IMR-90 (cell line): ENCODE results near the gene BRK1. TPM values are rescaled to one million over a fixed set of nuclear protein-coding genes. Genes with fewer than 3 reads are reported as not detected.

Source experiments
- ATAC-seq: fragments of 200-7000 bp; cut with Tn5 transposase; 2 replicates; pipeline ENCODE4 v1.9.1; 2020; ENCODE audit warnings: low read depth, mild to moderate bottlenecking, moderate library complexity
- BruUV-seq: library from RNA; stranded (reverse); fragments of 400-500 nt; replicated peaks from 2 replicates; lab custom pipeline; 2021; lab: Mats Ljungman, UMichigan
- CTCF ChIA-PET: fragments of 300-600 bp; formaldehyde crosslinking; extraction: SDS; loops from one replicate; lab custom pipeline; 2021; ENCODE audit warnings: antibody characterized with exemption; lab: Yijun Ruan, JAX
- POLR2A ChIA-PET: fragments of 300-600 bp; sonication (Branson Sonifier 250); formaldehyde crosslinking; loops from one replicate; lab custom pipeline; 2022; ENCODE audit warnings: antibody characterized with exemption; ENCODE audit not compliant: unreplicated experiment; lab: Charles Lee
- DNase-seq: peaks from one replicate; pipeline ENCODE4 v3.0.0; 2013
- H2AFZ ChIP-seq: replicated peaks from 2 replicates; pipeline ENCODE3; 2013; ENCODE audit warnings: low read length, mild to moderate bottlenecking; ENCODE audit not compliant: poor library complexity
- H2AK5ac ChIP-seq: 2 replicates; pipeline ENCODE4 v1.6.1; 2013; ENCODE audit warnings: low read depth, low read length, inconsistent platforms
- H2AK9ac ChIP-seq: replicated peaks from 2 replicates; pipeline ENCODE3; 2013; ENCODE audit warnings: mild to moderate bottlenecking, low read depth, low read length, moderate library complexity; ENCODE audit not compliant: poor library complexity
- H2BK120ac ChIP-seq: 2 replicates; pipeline ENCODE4 v1.6.1; 2013; ENCODE audit warnings: low read depth, low read length, inconsistent platforms
- H2BK15ac ChIP-seq: 3 replicates; pipeline ENCODE4 v1.6.1; 2013; ENCODE audit warnings: low read depth, low read length, inconsistent platforms
- H2BK20ac ChIP-seq: 2 replicates; pipeline ENCODE4 v1.6.1; 2013; ENCODE audit warnings: low read depth, mild to moderate bottlenecking, inconsistent platforms, low read length, moderate library complexity
- H2BK5ac ChIP-seq: 2 replicates; pipeline ENCODE4 v1.6.1; 2013; ENCODE audit warnings: mild to moderate bottlenecking, low read depth, low read length, inconsistent platforms; ENCODE audit not compliant: poor library complexity, severe bottlenecking
- H3K14ac ChIP-seq: replicated peaks from 2 replicates; pipeline ENCODE4 v1.6.1; 2013; ENCODE audit warnings: low read depth, low read length, inconsistent platforms
- H3K18ac ChIP-seq: 2 replicates; pipeline ENCODE4 v1.6.1; 2013; ENCODE audit warnings: low read depth, low read length, control low read depth
- H3K23ac ChIP-seq: 2 replicates; pipeline ENCODE4 v1.6.1; 2013; ENCODE audit warnings: low read depth, low read length, inconsistent platforms
- H3K27ac ChIP-seq: 2 replicates; pipeline ENCODE4 v1.5.1; 2013; ENCODE audit warnings: mild to moderate bottlenecking, control low read depth, low read length; ENCODE audit not compliant: insufficient read depth
- H3K27me3 ChIP-seq: 2 replicates; pipeline ENCODE4 v1.6.1; 2013; ENCODE audit warnings: low read length; ENCODE audit not compliant: control insufficient read depth, insufficient read depth
- H3K36me3 ChIP-seq: 2 replicates; pipeline ENCODE4 v1.6.1; 2013; ENCODE audit warnings: low read length, mixed read lengths; ENCODE audit not compliant: control insufficient read depth, insufficient read depth
- H3K4ac ChIP-seq: 2 replicates; pipeline ENCODE4 v1.6.1; 2013; ENCODE audit warnings: low read depth, low read length, inconsistent platforms
- H3K4me1 ChIP-seq: 2 replicates; pipeline ENCODE4 v1.6.1; 2013; ENCODE audit warnings: low read length, mixed read lengths; ENCODE audit not compliant: control insufficient read depth, insufficient read depth
- H3K4me2 ChIP-seq: 2 replicates; pipeline ENCODE4 v1.6.1; 2013; ENCODE audit warnings: low read depth, mild to moderate bottlenecking, control low read depth, low read length, moderate library complexity
- H3K4me3 ChIP-seq: 2 replicates; pipeline ENCODE4 v1.5.1; 2013; ENCODE audit warnings: low read depth, mild to moderate bottlenecking, control low read depth, low read length, moderate library complexity; ENCODE audit not compliant: insufficient read depth
- H3K56ac ChIP-seq: 2 replicates; pipeline ENCODE4 v1.6.1; 2013; ENCODE audit warnings: low read length, inconsistent platforms; ENCODE audit not compliant: insufficient read depth; ENCODE audit errors: extremely low read depth
- H3K79me1 ChIP-seq, 2 experiments: 2 replicates each; pipeline ENCODE4 v1.6.1; 2013; ENCODE audit warnings: low read length in 2 of 2, inconsistent platforms in 1 of 2, low read depth in 1 of 2
- H3K9ac ChIP-seq: 2 replicates; pipeline ENCODE4 v1.6.1; 2013; ENCODE audit warnings: low read depth, low read length, control low read depth
- H3K9me1 ChIP-seq: 2 replicates; pipeline ENCODE4 v1.6.1; 2013; ENCODE audit warnings: low read length, inconsistent platforms; ENCODE audit not compliant: insufficient read depth
- H3K9me3 ChIP-seq: 2 replicates; pipeline ENCODE4 v1.6.1; 2013; ENCODE audit warnings: low read length; ENCODE audit not compliant: control insufficient read depth, insufficient read depth
- H4K20me1 ChIP-seq: 2 replicates; pipeline ENCODE4 v1.6.1; 2013; ENCODE audit warnings: low read length, inconsistent platforms; ENCODE audit not compliant: insufficient read depth
- H4K5ac ChIP-seq: 2 replicates; pipeline ENCODE4 v1.6.1; 2013; ENCODE audit warnings: mild to moderate bottlenecking, low read depth, low read length, control low read depth
- H4K8ac ChIP-seq, 2 experiments: 2 replicates each; pipeline ENCODE4 v1.6.1; 2013; ENCODE audit warnings: low read depth in 2 of 2, low read length in 2 of 2, control low read depth in 1 of 2, inconsistent platforms in 1 of 2
- H4K91ac ChIP-seq: 2 replicates; pipeline ENCODE4 v1.6.1; 2013; ENCODE audit warnings: low read depth, low read length, inconsistent platforms; ENCODE audit not compliant: insufficient read depth
- BHLHE40 ChIP-seq: fragments of 150-350 bp; IDR thresholded peaks from 2 replicates; pipeline ENCODE4 v1.6.1; 2016; ENCODE audit warnings: mild to moderate bottlenecking, low read depth, low read length
- CEBPB ChIP-seq: IDR thresholded peaks from 2 replicates; pipeline ENCODE4 v1.6.1; 2012; ENCODE audit warnings: low read depth, low read length, improper control_type of control experiment
- CHD1 ChIP-seq: IDR thresholded peaks from 2 replicates; pipeline ENCODE4 v1.6.1; 2012; ENCODE audit warnings: low read depth, low read length, improper control_type of control experiment
- CTCF ChIP-seq: conservative IDR thresholded peaks from 2 replicates; pipeline ENCODE4 v1.5.1; 2012; ENCODE audit warnings: mild to moderate bottlenecking, low read depth, low read length, improper control_type of control experiment
- ELK1 ChIP-seq: fragments of 150-350 bp; IDR thresholded peaks from 2 replicates; pipeline ENCODE4 v1.6.1; 2016; ENCODE audit warnings: low read depth, mild to moderate bottlenecking, low read length, moderate library complexity, borderline replicate concordance
- FOS ChIP-seq: fragments of 150-350 bp; IDR thresholded peaks from 2 replicates; pipeline ENCODE4 v1.6.1; 2016; ENCODE audit warnings: low read depth, low read length
- MAFK ChIP-seq: IDR thresholded peaks from 2 replicates; pipeline ENCODE4 v1.6.1; 2012; ENCODE audit warnings: low read depth, low read length, improper control_type of control experiment
- MAZ ChIP-seq: IDR thresholded peaks from 2 replicates; pipeline ENCODE4 v1.6.1; 2012; ENCODE audit warnings: low read depth, mild to moderate bottlenecking, low read length, improper control_type of control experiment, moderate library complexity, borderline replicate concordance
- MXI1 ChIP-seq: IDR thresholded peaks from 2 replicates; pipeline ENCODE4 v1.6.1; 2012; ENCODE audit warnings: low read depth, mild to moderate bottlenecking, low read length, moderate library complexity, borderline replicate concordance
- NFE2L2 ChIP-seq: fragments of 150-350 bp; IDR thresholded peaks from 2 replicates; pipeline ENCODE4 v1.6.1; 2016; ENCODE audit warnings: low read depth, mild to moderate bottlenecking, low read length
- POLR2A ChIP-seq: IDR thresholded peaks from 2 replicates; pipeline ENCODE4 v1.6.1; 2012; ENCODE audit warnings: mild to moderate bottlenecking, low read depth, low read length
- RAD21 ChIP-seq: IDR thresholded peaks from 2 replicates; pipeline ENCODE4 v1.6.1; 2012; ENCODE audit warnings: low read length, improper control_type of control experiment
- RFX5 ChIP-seq: IDR thresholded peaks from 2 replicates; pipeline ENCODE4 v1.8.0; 2012; ENCODE audit warnings: low read depth, mild to moderate bottlenecking, low read length, moderate library complexity
- SMC3 ChIP-seq: fragments of 150-350 bp; IDR thresholded peaks from 2 replicates; pipeline ENCODE4 v1.6.1; 2016; ENCODE audit warnings: low read depth, mild to moderate bottlenecking, antibody characterized with exemption, low read length, moderate library complexity
- USF2 ChIP-seq: fragments of 150-350 bp; IDR thresholded peaks from 2 replicates; pipeline ENCODE4 v1.6.1; 2017; ENCODE audit warnings: mild to moderate bottlenecking, antibody characterized with exemption, low read length, low read depth
- WGBS, 2 experiments: methylation state at CpG; one replicate each; pipeline versions ENCODE4 v1.1.5 to v1.1.7; 2013; ENCODE audit warnings: missing lambda C conversion rate in 2 of 2; ENCODE audit not compliant: insufficient read length in 1 of 2; ENCODE audit errors: extremely low coverage in 2 of 2; 5-methylcytosine and 5-hydroxymethylcytosine counted together
- dilution Hi-C: fragments of 300-500 bp; cut with HindIII; formaldehyde crosslinking; loops from one replicate; pipeline ENCODE4 v1.14.3; 2018; ENCODE audit warnings: low sequenced_read_pairs; ENCODE audit not compliant: unreplicated experiment
- in situ Hi-C: fragments of 300-500 bp; cut with MboI; formaldehyde crosslinking; loops from 3 replicates; pipeline ENCODE4 v1.14.3; 2019; ENCODE audit warnings: low sequenced_read_pairs, inconsistent platforms, mixed read lengths
- intact Hi-C: fragments of 100-400 bp; cut with micrococcal nuclease; formaldehyde crosslinking; loops from 2 replicates; pipeline ENCODE4 v1.10.0; 2022
- polyA plus RNA-seq, 3 experiments: library from polyadenylated mRNA; depleted of rRNA; stranded (reverse); fragments of >200 nt; gene quantifications; 2 replicates each; pipeline ENCODE4 v1.2.3, GENCODE V29; 2012; ENCODE audit warnings: low replicate concordance in 1 of 3
- total RNA-seq: library from RNA; depleted of rRNA; stranded (reverse); fragments of >200 nt; gene quantifications from 2 replicates; pipeline ENCODE4 v1.2.3, GENCODE V29; 2012

BRK1 gene
- total and polyA plus RNA-seq, 2 of the 4 experiments (the other 2 are of a cell fraction): 81.4 to 235 TPM

- Histone ChIP-seq H3K14ac (0 out of 2 replicates have a peak overlapping the region, but pooled peaks have one; percentile 21), H2AFZ (no peak overlapping the region), H2BK15ac (no peak overlapping the region), H3K4me2 (no peak overlapping the region), H2BK120ac (no peak overlapping the region), H3K36me3 (peaks cover 7% of the 10 kb centered on the region; the same call in 1 of the 2 replicates), H2AK5ac (no peak overlapping the region), H2BK20ac (no peak overlapping the region), H3K4me3 (no peak overlapping the region), H3K18ac (no peak overlapping the region), H4K91ac (no peak overlapping the region), H4K20me1 (no peaks in the 10 kb centered on the region), H2BK5ac (no peak overlapping the region), H3K4me1 (no peaks in the 10 kb centered on the region), H3K27ac (no peak overlapping the region), H3K4ac (no peak overlapping the region), H3K56ac (no peak overlapping the region), H3K9me1 (no peaks in the 10 kb centered on the region; the same call in 1 of the 2 replicates), H3K9ac (no peak overlapping the region), H4K5ac (no peak overlapping the region), H3K27me3 (no peaks in the 10 kb centered on the region), H3K23ac (no peak overlapping the region), H3K9me3 (no peaks in the 10 kb centered on the region), H4K8ac (no peak overlapping the region), H2AK9ac (peak overlapping the region; percentile 57), H3K79me1 (no peaks in the 10 kb centered on the region)
- dilution Hi-C loops (no loop called here), intact Hi-C loops (loop anchor here (5.0 kb wide), 1 partner anchor 51 kb away; no protein-coding TSS in a partner anchor), in situ Hi-C loops (no loop called here)
- ChIA-PET POLR2A (no interaction called here), CTCF (no interaction called here)
- BruUV-seq: no TSS peak
- no peak for ATAC-seq
- TF ChIP-seq SMC3 (no peak), MXI1 (no peak), POLR2A (no peak), CEBPB (no peak), RAD21 (no peak), MAZ (no peak), CTCF (no peak), RFX5 (no peak), BHLHE40 (no peak), CHD1 (no peak), ELK1 (no peak), USF2 (no peak), NFE2L2 (no peak), MAFK (no peak), FOS (no peak)
- WGBS, 2 experiments: no CpG with 5 or more reads among the region's 4 CpGs
- no peak for DNase-seq
Observed at GRCh38 chr3:10088256-10088655, 27.2 kb upstream of the BRK1 start.
